Left forelimb (tissue), 1 donor: ENCODE measurements around the gene UBR3.
"Not testable (repeated sequence)": the region's sequence is repeated elsewhere in the genome, so short reads cannot be mapped to it uniquely, and the experiment has no call there.

Experiments
- DNase-seq: peaks from one replicate; pipeline ENCODE4 v3.0.0-alpha.2; 2018; ENCODE audit warnings: low spot score

Gene UBR3

GRCh38 chr2:169827272-169828140 lies at the start of gene UBR3:
UBR3 (plus strand) TSS chr2:169827454; CDS start chr2:169827508, 54 bp downstream.
- DNase-seq: peak; percentile 96

GRCh38 chr2:169778446-169778845 lies 48.8 kb upstream of the UBR3 start:
- no peak for DNase-seq

GRCh38 chr2:169781249-169782013 lies 45.8 kb upstream of the UBR3 start:
- no peak for DNase-seq

- no peak for DNase-seq
Measured at GRCh38 chr2:169782513-169782912, 44.7 kb upstream of the UBR3 start.

GRCh38 chr2:169790581-169790980 lies 36.7 kb upstream of the UBR3 start:
- DNase-seq: no peak

GRCh38 chr2:169795181-169795580 lies 32.1 kb upstream of the UBR3 start:
- DNase-seq: no peak

GRCh38 chr2:169796441-169796840 lies 30.8 kb upstream of the UBR3 start:
- DNase-seq: no peak

- no peak for DNase-seq
Measured at GRCh38 chr2:169797601-169798000, 29.7 kb upstream of the UBR3 start.

- no peak for DNase-seq
Measured at GRCh38 chr2:169798397-169798717, 28.9 kb upstream of the UBR3 start.

GRCh38 chr2:169798718-169799592 lies 28.3 kb upstream of the UBR3 start, which contains the start of gene SSB:
SSB (plus strand) TSS chr2:169798871; CDS start chr2:169800961, 2,090 bp downstream.
- peak; percentile 93 for DNase-seq

- DNase-seq: no peak
Measured at GRCh38 chr2:169803480-169803879, 23.8 kb upstream of the UBR3 start.

- no peak for DNase-seq
Measured at GRCh38 chr2:169806586-169806985, 20.7 kb upstream of the UBR3 start.

GRCh38 chr2:169808221-169808620 lies 19.0 kb upstream of the UBR3 start:
- DNase-seq: no peak

GRCh38 chr2:169815849-169816248 lies 11.4 kb upstream of the UBR3 start:
- no peak for DNase-seq

GRCh38 chr2:169816961-169817360 lies 10.3 kb upstream of the UBR3 start:
- DNase-seq: not testable (repeated sequence)

- not testable (repeated sequence) for DNase-seq
Measured at GRCh38 chr2:169817369-169817768, 9.9 kb upstream of the UBR3 start.

GRCh38 chr2:169818241-169818640 lies 9.0 kb upstream of the UBR3 start:
- no peak for DNase-seq

- DNase-seq: no peak
Measured at GRCh38 chr2:169819106-169819505, 8.1 kb upstream of the UBR3 start.

GRCh38 chr2:169820101-169820500 lies 7.2 kb upstream of the UBR3 start:
- not testable (repeated sequence) for DNase-seq

- no peak for DNase-seq
Measured at GRCh38 chr2:169822036-169822435, 5.2 kb upstream of the UBR3 start.

- no peak for DNase-seq
Measured at GRCh38 chr2:169822785-169823392, 4.4 kb upstream of the UBR3 start.

GRCh38 chr2:169823996-169824372 lies 3.3 kb upstream of the UBR3 start:
- no peak for DNase-seq
